ENCODE measurements around the gene ZNF775.
A peak's percentile ranks its signal among the peaks of the same experiment; 100 is the strongest.

Gene ZNF775

DNA sequence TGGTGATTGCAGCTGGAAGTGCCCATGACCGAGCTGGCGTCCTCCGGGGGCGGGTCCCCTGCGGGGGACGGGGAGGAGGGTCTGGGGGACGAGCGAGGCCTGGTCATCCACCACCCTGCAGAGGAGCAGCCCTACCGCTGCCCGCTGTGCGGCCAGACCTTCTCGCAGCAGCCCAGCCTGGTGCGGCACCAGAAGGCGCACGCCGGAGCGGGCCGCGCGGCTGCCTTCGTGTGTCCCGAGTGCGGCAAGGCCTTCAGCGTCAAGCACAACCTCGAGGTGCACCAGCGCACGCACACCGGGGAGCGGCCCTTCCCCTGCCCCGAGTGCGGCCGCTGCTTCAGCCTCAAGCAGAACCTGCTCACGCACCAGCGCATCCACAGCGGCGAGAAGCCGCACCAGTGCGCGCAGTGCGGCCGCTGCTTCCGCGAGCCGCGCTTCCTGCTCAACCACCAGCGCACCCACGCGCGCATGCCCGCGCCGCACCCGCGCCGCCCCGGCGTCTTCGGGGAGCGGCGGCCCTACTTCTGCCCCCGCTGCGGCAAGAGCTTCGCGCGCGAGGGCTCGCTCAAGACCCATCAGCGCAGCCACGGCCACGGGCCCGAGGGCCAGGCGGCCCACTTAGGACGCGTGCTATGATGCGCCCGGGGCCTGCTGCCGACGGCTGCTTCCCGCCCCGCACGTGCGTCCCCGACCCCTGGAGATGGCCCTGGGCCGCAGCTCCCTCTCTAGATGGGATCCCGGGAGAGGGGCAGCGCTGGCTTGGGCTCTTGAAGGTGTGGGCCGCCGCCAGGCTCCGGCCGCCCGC, 28.7 kb downstream of the ZNF775 start:
- H3K9me3 ChIP-seq (ENCODE audit: severe bottlenecking) = no peaks in the 10 kb centered on the region
- H3K27me3 ChIP-seq (ENCODE audit: insufficient read depth, low read depth, severe bottlenecking) = no peaks in the 10 kb centered on the region
- H3K4me3 ChIP-seq (ENCODE audit: low read depth, low read length) = no peak overlapping the region
- peaks cover 15% of the 10 kb centered on the region for H3K36me3 ChIP-seq
- DNase-seq = no peak
- H3K27ac ChIP-seq = peak overlapping the region; percentile 94
- TF ChIP-seq, protein P1, sequence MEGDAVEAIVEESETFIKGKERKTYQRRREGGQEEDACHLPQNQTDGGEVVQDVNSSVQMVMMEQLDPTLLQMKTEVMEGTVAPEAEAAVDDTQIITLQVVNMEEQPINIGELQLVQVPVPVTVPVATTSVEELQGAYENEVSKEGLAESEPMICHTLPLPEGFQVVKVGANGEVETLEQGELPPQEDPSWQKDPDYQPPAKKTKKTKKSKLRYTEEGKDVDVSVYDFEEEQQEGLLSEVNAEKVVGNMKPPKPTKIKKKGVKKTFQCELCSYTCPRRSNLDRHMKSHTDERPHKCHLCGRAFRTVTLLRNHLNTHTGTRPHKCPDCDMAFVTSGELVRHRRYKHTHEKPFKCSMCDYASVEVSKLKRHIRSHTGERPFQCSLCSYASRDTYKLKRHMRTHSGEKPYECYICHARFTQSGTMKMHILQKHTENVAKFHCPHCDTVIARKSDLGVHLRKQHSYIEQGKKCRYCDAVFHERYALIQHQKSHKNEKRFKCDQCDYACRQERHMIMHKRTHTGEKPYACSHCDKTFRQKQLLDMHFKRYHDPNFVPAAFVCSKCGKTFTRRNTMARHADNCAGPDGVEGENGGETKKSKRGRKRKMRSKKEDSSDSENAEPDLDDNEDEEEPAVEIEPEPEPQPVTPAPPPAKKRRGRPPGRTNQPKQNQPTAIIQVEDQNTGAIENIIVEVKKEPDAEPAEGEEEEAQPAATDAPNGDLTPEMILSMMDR (IDR thresholded peaks at IDR 0.05; ENCODE audit: low read depth, low read length) = no peak

DNA sequence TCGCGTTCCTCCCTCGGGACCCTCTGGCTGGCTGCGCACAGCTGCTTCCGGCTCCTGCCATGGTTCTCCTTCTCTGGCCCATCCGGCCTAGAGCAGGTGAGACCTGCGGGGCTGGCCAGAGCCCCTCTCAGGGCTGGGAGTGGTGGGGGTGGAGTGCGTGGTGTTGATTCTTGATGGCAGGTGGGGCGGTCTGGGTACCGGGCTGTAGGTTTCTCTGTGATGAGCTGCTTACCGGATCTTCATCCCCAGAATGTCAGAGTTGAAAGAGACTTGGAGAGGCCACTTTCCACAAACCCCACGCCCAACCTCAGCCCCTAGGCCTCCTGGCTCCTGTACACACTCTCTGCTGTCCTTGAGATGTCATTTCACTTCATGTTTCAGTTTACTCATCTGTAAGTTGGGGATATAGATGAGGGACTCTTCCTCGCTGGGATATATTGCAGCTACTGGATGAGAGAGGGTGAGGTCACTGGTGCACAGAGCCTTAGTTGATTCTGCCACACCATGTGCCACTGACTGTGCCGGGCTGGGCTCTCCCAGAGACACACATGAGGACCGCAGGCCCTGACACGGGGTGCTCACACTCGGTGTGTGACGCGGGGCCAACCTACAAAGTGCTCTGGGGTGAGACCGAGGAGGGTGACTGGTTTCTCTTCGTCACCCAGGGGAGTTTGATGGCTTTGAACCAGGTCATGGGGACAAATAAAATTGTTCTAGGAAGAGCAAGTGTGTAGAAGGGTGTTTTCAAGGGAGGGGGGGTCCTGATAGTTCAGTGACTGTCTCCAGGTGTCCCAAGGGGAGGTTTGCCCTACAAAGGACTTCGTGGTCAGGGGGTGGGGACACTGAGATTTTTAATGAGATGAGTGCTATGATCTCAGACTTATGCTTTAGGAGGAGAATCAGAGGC, 29.5 kb downstream of the ZNF775 start:
- Histone ChIP-seq H3K36me3 (peaks cover 15% of the 10 kb centered on the region), H3K27me3 (ENCODE audit: insufficient read depth, low read depth, severe bottlenecking) (no peaks in the 10 kb centered on the region), H3K9me3 (ENCODE audit: severe bottlenecking) (no peaks in the 10 kb centered on the region), H3K4me3 (ENCODE audit: low read depth, low read length) (no peak overlapping the region), H3K27ac (peak overlapping the region; percentile 29; the same call in 1 of the 2 replicates)
- TF ChIP-seq, protein P1 (IDR thresholded peaks at IDR 0.05; ENCODE audit: low read depth, low read length) = no peak
- no peak for DNase-seq

DNA sequence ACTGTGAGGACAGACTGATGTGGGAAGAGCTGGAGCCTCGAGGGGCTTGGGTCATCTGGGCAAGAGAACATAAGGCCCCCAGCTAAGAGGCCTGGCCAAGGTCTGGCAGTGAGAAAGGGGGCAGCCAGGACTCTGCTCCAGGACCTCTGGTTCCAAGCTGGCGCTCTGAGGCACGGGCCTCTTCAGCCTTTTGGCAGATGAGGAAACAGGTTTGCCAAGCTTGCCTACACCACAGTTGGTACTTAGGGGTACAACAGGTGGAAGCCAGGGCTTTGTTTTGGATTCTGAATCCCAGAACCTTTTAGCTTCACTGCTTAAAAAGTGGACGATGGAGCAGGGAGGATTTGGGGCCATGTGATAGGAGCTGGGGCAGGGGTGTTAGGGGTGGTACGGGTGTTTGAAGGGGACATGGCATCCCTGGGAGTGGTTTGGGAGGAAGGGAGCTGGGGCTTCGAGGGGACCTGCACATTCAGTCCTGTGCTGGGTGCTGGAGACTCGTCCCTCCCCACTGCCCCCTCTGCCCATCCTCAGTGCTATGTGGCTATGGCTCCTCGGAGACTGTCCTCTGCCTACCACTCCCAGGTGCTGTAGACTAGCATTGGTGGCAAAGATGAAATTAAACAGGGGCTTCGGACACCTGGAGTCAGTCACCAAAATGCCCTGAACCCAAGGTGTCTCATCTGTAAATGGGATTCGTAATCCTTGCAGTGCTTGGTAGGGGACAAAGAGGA, 30.3 kb downstream of the ZNF775 start:
- TF ChIP-seq, protein P1 (IDR thresholded peaks at IDR 0.05; ENCODE audit: low read depth, low read length) = no peak
- no peak overlapping the region for H3K27ac ChIP-seq
- H3K36me3 ChIP-seq = peaks cover 15% of the 10 kb centered on the region

DNA sequence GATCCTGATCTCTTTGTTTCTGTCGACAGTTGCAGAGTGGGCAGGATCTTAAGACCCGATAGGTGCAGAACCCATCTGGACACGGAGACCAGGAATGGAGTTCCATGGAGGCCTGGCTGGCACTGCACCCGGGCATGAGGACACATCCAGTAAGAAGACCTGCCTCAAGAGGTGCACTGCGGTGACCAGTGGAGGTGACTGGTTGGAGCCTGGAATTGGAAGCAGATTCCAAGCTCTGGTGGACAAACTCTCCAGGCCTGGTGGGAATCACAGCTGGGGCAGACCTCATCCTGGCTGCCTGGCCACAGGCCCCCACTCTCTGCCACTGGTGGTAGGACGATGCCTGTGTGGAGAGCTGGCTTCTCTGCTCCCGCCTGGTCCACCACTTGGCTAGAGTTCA, 31.0 kb downstream of the ZNF775 start:
- Histone ChIP-seq H3K27ac (no peak overlapping the region), H3K36me3 (peaks cover 15% of the 10 kb centered on the region)

More for the DNA sequence above, 30.3 kb downstream of the ZNF775 start:
- Histone ChIP-seq H3K4me3 (ENCODE audit: low read depth, low read length) (no peak overlapping the region), H3K27me3 (ENCODE audit: insufficient read depth, low read depth, severe bottlenecking) (no peaks in the 10 kb centered on the region), H3K9me3 (ENCODE audit: severe bottlenecking) (no peaks in the 10 kb centered on the region)
- DNase-seq = no peak

DNA sequence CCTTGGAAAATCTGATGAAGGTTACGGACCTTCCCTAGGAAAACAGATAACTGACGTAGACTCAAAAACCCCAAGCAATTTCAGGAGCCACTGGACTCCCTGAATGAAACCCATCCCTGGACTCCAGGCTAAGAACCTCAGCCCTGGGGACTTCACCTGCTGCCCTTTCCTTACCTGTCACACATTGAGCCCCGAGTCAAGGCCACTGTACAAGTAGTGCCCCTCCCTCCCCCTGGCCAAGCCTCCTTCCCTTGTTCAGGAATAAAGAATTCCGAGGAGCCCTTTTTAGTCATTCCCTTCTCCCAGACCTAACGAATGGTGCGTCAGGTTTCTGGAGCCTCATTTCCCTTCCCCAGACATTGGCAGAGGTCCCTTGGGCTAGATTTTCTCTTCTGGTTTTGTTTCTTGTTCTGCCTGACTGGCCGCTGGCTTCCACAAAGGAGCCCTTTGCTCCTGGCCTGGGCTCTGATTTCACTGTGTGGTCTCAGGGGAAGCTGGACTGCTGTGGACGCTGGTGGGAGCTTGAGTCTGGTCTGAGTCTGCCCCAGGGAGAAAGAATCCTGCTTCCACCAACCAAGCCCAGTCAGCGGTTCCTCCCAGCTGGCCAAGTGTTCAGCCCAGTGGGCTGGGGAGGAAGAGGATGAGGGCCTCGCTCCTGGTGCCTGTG, 31.7 kb downstream of the ZNF775 start:
- no peaks in the 10 kb centered on the region for H3K9me3 ChIP-seq (ENCODE audit: severe bottlenecking)
- H3K27ac ChIP-seq = no peak overlapping the region
- H3K27me3 ChIP-seq (ENCODE audit: insufficient read depth, low read depth, severe bottlenecking) = no peaks in the 10 kb centered on the region
- peaks cover 15% of the 10 kb centered on the region for H3K36me3 ChIP-seq
- H3K4me3 ChIP-seq (ENCODE audit: low read depth, low read length) = no peak overlapping the region
- DNase-seq = no peak
- TF ChIP-seq, protein P1 (IDR thresholded peaks at IDR 0.05; ENCODE audit: low read depth, low read length) = no peak

More for the DNA sequence above, 31.0 kb downstream of the ZNF775 start:
- DNase-seq = no peak
- H3K4me3 ChIP-seq (ENCODE audit: low read depth, low read length) = no peak overlapping the region
- no peaks in the 10 kb centered on the region for H3K9me3 ChIP-seq (ENCODE audit: severe bottlenecking)
- H3K27me3 ChIP-seq (ENCODE audit: insufficient read depth, low read depth, severe bottlenecking) = no peaks in the 10 kb centered on the region
- TF ChIP-seq, protein P1 (IDR thresholded peaks at IDR 0.05; ENCODE audit: low read depth, low read length) = no peak

All from WERI-Rb-1 (cell line).